ENCODE measurements around the gene TMEM41A.
"Not testable (repeated sequence)": the region's sequence is repeated elsewhere in the genome, so short reads cannot be mapped to it uniquely, and the experiment has no call there.

Gene TMEM41A

GRCh38 chr3:185488465-185488864 lies 10.4 kb downstream of the TMEM41A start:
- no peak for DNase-seq (ENCODE audit: low read depth in 2 of 2)

- no peak for DNase-seq (ENCODE audit: low read depth in 2 of 2)
Observed at GRCh38 chr3:185486394-185486793, 12.4 kb downstream of the TMEM41A start.

GRCh38 chr3:185484296-185484695 lies 14.5 kb downstream of the TMEM41A start:
- no peak for DNase-seq (ENCODE audit: low read depth in 2 of 2)

- DNase-seq (ENCODE audit: low read depth in 2 of 2): no peak
Observed at GRCh38 chr3:185479373-185479945, 19.4 kb downstream of the TMEM41A start.

- no peak for DNase-seq (ENCODE audit: low read depth in 2 of 2)
Observed at GRCh38 chr3:185477316-185477715, 21.5 kb downstream of the TMEM41A start.

GRCh38 chr3:185474922-185475321 lies 23.9 kb downstream of the TMEM41A start:
- not testable (repeated sequence) for DNase-seq (ENCODE audit: low read depth in 2 of 2)

GRCh38 chr3:185473290-185473815 lies 25.5 kb downstream of the TMEM41A start:
- no peak for DNase-seq (ENCODE audit: low read depth in 2 of 2)

- no peak for DNase-seq (ENCODE audit: low read depth in 2 of 2)
Observed at GRCh38 chr3:185470323-185470722, 28.5 kb downstream of the TMEM41A start.

- DNase-seq (ENCODE audit: low read depth in 2 of 2): no peak
Observed at GRCh38 chr3:185469542-185469941, 29.3 kb downstream of the TMEM41A start.

GRCh38 chr3:185466123-185466522 lies 32.7 kb downstream of the TMEM41A start:
- not testable (repeated sequence) for DNase-seq (ENCODE audit: low read depth in 2 of 2)

GRCh38 chr3:185465471-185465870 lies 33.4 kb downstream of the TMEM41A start:
- no peak for DNase-seq (ENCODE audit: low read depth in 2 of 2)

GRCh38 chr3:185460719-185461350 lies 38.0 kb downstream of the TMEM41A start:
- no peak for DNase-seq (ENCODE audit: low read depth in 2 of 2)

GRCh38 chr3:185460309-185460708 lies 38.5 kb downstream of the TMEM41A start:
- DNase-seq (ENCODE audit: low read depth in 2 of 2): no peak

- DNase-seq (ENCODE audit: low read depth in 2 of 2): no peak
Observed at GRCh38 chr3:185457376-185457775, 41.5 kb downstream of the TMEM41A start.

GRCh38 chr3:185451432-185451831 lies 47.4 kb downstream of the TMEM41A start:
- DNase-seq (ENCODE audit: low read depth in 2 of 2): not testable (repeated sequence)

- DNase-seq (ENCODE audit: low read depth in 2 of 2): no peak
Observed at GRCh38 chr3:185448107-185448506, 50.7 kb downstream of the TMEM41A start.

GRCh38 chr3:185444329-185444728 lies 54.5 kb downstream of the TMEM41A start:
- no peak for DNase-seq (ENCODE audit: low read depth in 2 of 2)

- DNase-seq (ENCODE audit: low read depth in 2 of 2): no peak
Observed at GRCh38 chr3:185442031-185442430, 56.8 kb downstream of the TMEM41A start.

GRCh38 chr3:185439745-185440466 lies 58.9 kb downstream of the TMEM41A start:
- no peak for DNase-seq (ENCODE audit: low read depth in 2 of 2)

Data from stimulated activated CD8-positive, alpha-beta memory T cell treated with anti-CD3 and anti-CD28 coated beads, Interleukin-7, amount 100 ng/mL, for 1 hour (primary cell).